Endothelial cell of umbilical vein (primary cell): ENCODE results near the gene GRWD1. TPM values are rescaled to one million over a fixed set of nuclear protein-coding genes. Genes with fewer than 3 reads are reported as not detected.

Source experiments
- BruUV-seq: library from RNA; stranded (reverse); fragments of 400-500 nt; replicated peaks from 2 replicates; lab custom pipeline; 2021; lab: Mats Ljungman, UMichigan
- CTCF ChIA-PET: fragments of 300-600, 350-600 bp; sonication (Branson Sonifier 250); formaldehyde crosslinking; loops from one replicate; lab custom pipeline; 2021; ENCODE audit warnings: antibody characterized with exemption, inconsistent platforms; lab: Charles Lee
- POLR2A ChIA-PET: fragments of 300-600, 350-600 bp; sonication (Branson Sonifier 250); formaldehyde crosslinking; loops from one replicate; lab custom pipeline; 2021; ENCODE audit warnings: antibody characterized with exemption, inconsistent platforms; lab: Charles Lee
- DNase-seq: peaks from one replicate; pipeline ENCODE4 v3.0.0-alpha.2; 2011; ENCODE audit warnings: low read depth, low spot score
- FAIRE-seq: peaks from 2 replicates; lab custom pipeline; 2011; peaks lifted over from hg19 to GRCh38; lab: Jason Lieb, UNC
- H2AFZ ChIP-seq: 2 replicates; pipeline ENCODE4 v1.6.0; 2012; ENCODE audit warnings: low read depth, low read length, control low read depth, inconsistent platforms
- H3K27ac ChIP-seq: 2 replicates; pipeline ENCODE4 v1.5.1; 2011; ENCODE audit warnings: low read depth, mild to moderate bottlenecking, control low read depth, low read length, moderate library complexity; ENCODE audit not compliant: insufficient read depth
- H3K27me3 ChIP-seq, 2 experiments: 2 replicates each; pipeline versions ENCODE4 v1.6.0 to v1.6.1; 2011; ENCODE audit warnings: low read length in 2 of 2, mixed read lengths in 1 of 2; ENCODE audit not compliant: control insufficient read depth in 2 of 2, insufficient read depth in 2 of 2
- H3K36me3 ChIP-seq, 2 experiments: 2 replicates in 1 of 2; 3 replicates in 1 of 2; pipeline ENCODE4 v1.5.1; 2011; ENCODE audit warnings: low read length in 2 of 2, mild to moderate bottlenecking in 1 of 2, moderate library complexity in 1 of 2; ENCODE audit not compliant: control insufficient read depth in 2 of 2, insufficient read depth in 2 of 2; ENCODE audit errors: extremely low read depth in 1 of 2
- H3K4me1 ChIP-seq: 3 replicates; pipeline ENCODE4 v1.5.1; 2011; ENCODE audit warnings: mild to moderate bottlenecking, low read length; ENCODE audit not compliant: control insufficient read depth, insufficient read depth; ENCODE audit errors: extremely low read depth
- H3K4me2 ChIP-seq: 2 replicates; pipeline ENCODE4 v1.6.1; 2011; ENCODE audit warnings: low read length, control low read depth, mixed read lengths; ENCODE audit not compliant: insufficient read depth
- H3K4me3 ChIP-seq, 3 experiments: fragments of 200-600 bp in 1 of 3; sonication (generic), shearing (Covaris generic) in 1 of 3; replicated peaks in 1 of 3; 2 replicates each; pipeline ENCODE4 v1.5.1; 2011 to 2016; ENCODE audit warnings: control low read depth in 3 of 3, low read length in 3 of 3, mild to moderate bottlenecking in 2 of 3, inconsistent platforms in 1 of 3, low read depth in 1 of 3, moderate library complexity in 1 of 3; ENCODE audit not compliant: insufficient read depth in 1 of 3
- H3K79me2 ChIP-seq: 2 replicates; pipeline ENCODE4 v1.6.0; 2012; ENCODE audit warnings: low read length, inconsistent platforms; ENCODE audit not compliant: control insufficient read depth, insufficient read depth
- H3K9ac ChIP-seq: replicated peaks from 2 replicates; pipeline ENCODE3; 2011; ENCODE audit warnings: low read length, control low read depth; ENCODE audit not compliant: insufficient read depth; ENCODE audit errors: extremely low read depth
- H3K9me1 ChIP-seq: replicated peaks from 3 replicates; pipeline ENCODE4 v1.6.0; 2011; ENCODE audit warnings: mild to moderate bottlenecking, low read length; ENCODE audit not compliant: control insufficient read depth, insufficient read depth; ENCODE audit errors: extremely low read depth
- H3K9me3 ChIP-seq: replicated peaks from 2 replicates; pipeline ENCODE4 v1.5.1; 2012; ENCODE audit warnings: low read length, inconsistent platforms; ENCODE audit not compliant: control insufficient read depth, insufficient read depth
- H4K20me1 ChIP-seq: replicated peaks from 2 replicates; pipeline ENCODE3; 2011; ENCODE audit warnings: mild to moderate bottlenecking, low read length; ENCODE audit not compliant: control insufficient read depth, insufficient read depth; ENCODE audit errors: extremely low read depth
- CTCF ChIP-seq, 2 donors: IDR thresholded peaks; 1 replicate in 1 of 2; 2 replicates in 1 of 2; pipeline ENCODE4 v1.5.1; 2011; ENCODE audit warnings: low read length in 2 of 2, mild to moderate bottlenecking in 2 of 2, moderate library complexity in 2 of 2, control low read depth in 1 of 2, inconsistent platforms in 1 of 2, low read depth in 1 of 2; ENCODE audit not compliant: insufficient read depth in 1 of 2; ENCODE audit errors: extremely low read depth in 1 of 2
- EZH2 ChIP-seq: IDR thresholded peaks from 2 replicates; pipeline ENCODE4 v1.6.1; 2012; ENCODE audit warnings: borderline replicate concordance, low read depth, mild to moderate bottlenecking, moderate library complexity, low read length, inconsistent platforms; ENCODE audit not compliant: severe bottlenecking
- FOS ChIP-seq: IDR thresholded peaks from 2 replicates; pipeline ENCODE4 v1.6.1; 2011; ENCODE audit warnings: mild to moderate bottlenecking, low read length, moderate library complexity, borderline replicate concordance; ENCODE audit not compliant: insufficient read depth
- GATA2 ChIP-seq: IDR thresholded peaks from 2 replicates; pipeline ENCODE4 v1.7.0; 2011; ENCODE audit warnings: low read depth, mild to moderate bottlenecking, moderate library complexity, mixed read lengths, low read length; ENCODE audit not compliant: insufficient read length, insufficient read depth
- JUN ChIP-seq: IDR thresholded peaks from 2 replicates; pipeline ENCODE4 v1.6.1; 2011; ENCODE audit warnings: borderline replicate concordance, low read depth; ENCODE audit not compliant: insufficient read length, insufficient read depth
- MAX ChIP-seq: IDR thresholded peaks from 2 replicates; pipeline ENCODE4 v1.6.1; 2011; ENCODE audit not compliant: insufficient read depth, insufficient read length
- MYC ChIP-seq: IDR thresholded peaks from one replicate; pipeline ENCODE4 v1.6.1; 2011; ENCODE audit warnings: mild to moderate bottlenecking, low read depth, low read length
- POLR2A ChIP-seq: IDR thresholded peaks from 2 replicates; pipeline ENCODE4 v1.6.1; 2012; ENCODE audit warnings: low read depth, mild to moderate bottlenecking, control low read depth, low read length
- POLR2AphosphoS5 ChIP-seq: IDR thresholded peaks from 2 replicates; pipeline ENCODE4 v1.6.1; 2012; ENCODE audit warnings: low read depth, mild to moderate bottlenecking, control low read depth, low read length, moderate library complexity; ENCODE audit not compliant: insufficient read depth
- dilution Hi-C: fragments of 300-500 bp; cut with MboI; formaldehyde crosslinking; loops from one replicate; pipeline ENCODE4 v1.15.0; 2019; ENCODE audit warnings: low sequenced_read_pairs; ENCODE audit not compliant: extremely low pct_ligation_motif_present
- intact Hi-C: fragments of 100-400 bp; cut with micrococcal nuclease; formaldehyde crosslinking; loops from one replicate; pipeline ENCODE4 v1.10.0; 2022
- polyA plus RNA-seq, 4 experiments: library from polyadenylated mRNA; depleted of rRNA in 3 of 4; stranded (reverse) in 3 of 4; unstranded in 1 of 4; fragments of >200 nt; gene quantifications; 2 replicates each; pipeline versions ENCODE4 v1.2.1 to v1.2.3, GENCODE V29; 2011 to 2012; ENCODE audit warnings: missing spikeins in 1 of 4
- total RNA-seq: library from RNA; stranded (reverse); gene quantifications from 2 replicates; pipeline ENCODE4 v1.2.3, GENCODE V29; 2021

The GRWD1 gene
- total and polyA plus RNA-seq, 2 donors (not counting 3 experiments of a cell fraction or from before 2014, with no cell fraction given): 26.3 to 52.7 TPM

GRCh38 chr19:48455171-48455907 lies 9.6 kb downstream of the GRWD1 start, which contains the start of gene KCNJ14:
KCNJ14 (plus strand) TSS chr19:48455574; CDS start chr19:48461725, 6,151 bp downstream.
- CTCF ChIA-PET: no interaction called here
- Histone ChIP-seq H3K4me2 (no peak within 1 kb of the TSS), H3K9me3 (no peaks in the 10 kb centered on the region), H3K9ac (no peak within 1 kb of the TSS), H3K4me3 (no peak within 1 kb of the TSS), H4K20me1 (no peaks in the 10 kb centered on the region), H3K4me1 (no peaks in the 10 kb centered on the region), H3K36me3 (peaks cover 4 to 31% of the 10 kb centered on the region in 2 experiments), H3K27ac (no peak within 1 kb of the TSS), H3K79me2 (peaks cover 4% of the 10 kb centered on the region), H3K27me3 (no peaks in the 10 kb centered on the region), H2AFZ (no peak within 1 kb of the TSS), H3K9me1 (no peaks in the 10 kb centered on the region)
- dilution Hi-C loops (no loop called here), intact Hi-C loops (no loop called here)
- BruUV-seq: no TSS peak
- FAIRE-seq: no peak
- TF ChIP-seq MYC (no peak), GATA2 (no peak), EZH2 (no peak), FOS (no peak), MAX (no peak), POLR2A (no peak), POLR2AphosphoS5 (no peak), CTCF (IDR thresholded peaks at IDR 0.05; ENCODE audit: extremely low read depth in 1 of 2, insufficient read depth in 1 of 2, low read depth in 1 of 2, low read length in 2 of 2) (no peak), JUN (no peak)
- no peak for DNase-seq
- POLR2A ChIA-PET: no interaction called here
